Activated CD4-positive, alpha-beta T cell treated with anti-CD3 and anti-CD28 coated beads for 24 hours (primary cell): ENCODE data around the gene CDC34.

Experiments used
- DNase-seq, 2 donors: peaks; one replicate each; pipeline ENCODE4 v3.0.0-alpha.2; 2020; ENCODE audit warnings: low read depth in 2 of 2

Gene CDC34

GRCh38 chr19:522726-523125 is 8.8 kb upstream of the CDC34 start:
- no peak for DNase-seq

GRCh38 chr19:524062-524674 is 7.4 kb upstream of the CDC34 start:
- no peak for DNase-seq

DNA sequence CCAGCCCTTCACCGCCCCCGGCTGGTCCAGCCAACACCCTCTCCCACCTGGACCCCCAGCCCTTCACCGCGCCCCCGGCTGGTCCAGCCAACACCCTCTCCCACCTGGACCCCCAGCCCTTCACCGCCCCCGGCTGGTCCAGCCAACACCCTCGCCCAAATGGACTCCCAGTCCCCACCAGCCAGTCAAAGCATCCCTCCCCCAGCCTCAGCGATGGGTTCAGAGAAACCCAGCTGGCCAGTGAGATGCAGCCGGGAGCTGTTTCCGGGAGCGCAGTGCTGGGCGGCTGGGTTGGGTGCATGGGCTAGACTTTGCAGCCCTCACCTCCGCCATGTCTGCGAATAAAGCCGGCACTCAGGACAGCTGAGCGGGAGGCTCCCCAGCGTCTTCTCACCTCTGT is 6.5 kb upstream of the CDC34 start:
- no peak for DNase-seq

GRCh38 chr19:525857-526419 is 5.6 kb upstream of the CDC34 start:
- no peak for DNase-seq

DNA sequence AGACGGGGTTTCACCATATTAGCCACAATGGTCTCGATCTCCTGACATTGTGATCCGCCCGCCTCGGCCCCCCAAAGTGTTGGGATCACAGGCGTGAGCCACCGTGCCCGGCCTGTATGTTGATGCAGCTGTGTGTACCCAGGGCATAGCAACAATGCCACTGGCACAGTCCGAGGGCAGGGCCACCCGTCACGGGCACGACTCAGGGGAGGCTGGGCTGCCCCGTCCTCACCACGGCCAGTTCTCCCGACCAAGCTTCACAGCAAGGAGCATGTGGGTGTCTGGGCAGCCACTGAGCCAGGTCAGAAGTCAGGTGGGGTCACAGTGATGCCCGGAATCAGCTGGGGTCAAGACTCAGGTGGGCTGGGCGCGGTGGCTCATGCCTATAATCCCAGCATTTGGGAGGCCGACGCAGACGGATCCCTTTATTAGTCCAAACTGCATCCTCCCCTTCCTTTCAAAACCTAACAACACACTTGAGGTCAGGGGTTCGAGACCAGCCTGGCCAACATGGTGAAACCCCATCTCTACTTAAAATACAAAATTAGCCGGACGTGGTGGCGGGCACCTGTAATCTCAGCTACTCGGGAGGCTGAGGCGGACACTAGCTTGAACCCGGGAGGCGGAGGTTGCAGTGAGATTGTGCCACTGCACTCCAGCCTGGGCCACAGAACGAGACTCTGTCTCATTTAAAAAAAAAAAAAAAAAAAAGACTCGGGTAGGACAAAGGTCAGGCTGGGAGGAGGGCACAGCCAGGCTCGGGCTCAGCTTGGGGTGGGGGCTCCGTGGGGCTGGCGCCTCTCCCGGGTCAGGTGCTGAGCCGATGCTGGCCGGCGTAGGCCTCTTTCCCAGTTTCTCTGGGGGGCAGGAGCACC is 1.2 kb upstream of the CDC34 start:
- no peak for DNase-seq

DNA sequence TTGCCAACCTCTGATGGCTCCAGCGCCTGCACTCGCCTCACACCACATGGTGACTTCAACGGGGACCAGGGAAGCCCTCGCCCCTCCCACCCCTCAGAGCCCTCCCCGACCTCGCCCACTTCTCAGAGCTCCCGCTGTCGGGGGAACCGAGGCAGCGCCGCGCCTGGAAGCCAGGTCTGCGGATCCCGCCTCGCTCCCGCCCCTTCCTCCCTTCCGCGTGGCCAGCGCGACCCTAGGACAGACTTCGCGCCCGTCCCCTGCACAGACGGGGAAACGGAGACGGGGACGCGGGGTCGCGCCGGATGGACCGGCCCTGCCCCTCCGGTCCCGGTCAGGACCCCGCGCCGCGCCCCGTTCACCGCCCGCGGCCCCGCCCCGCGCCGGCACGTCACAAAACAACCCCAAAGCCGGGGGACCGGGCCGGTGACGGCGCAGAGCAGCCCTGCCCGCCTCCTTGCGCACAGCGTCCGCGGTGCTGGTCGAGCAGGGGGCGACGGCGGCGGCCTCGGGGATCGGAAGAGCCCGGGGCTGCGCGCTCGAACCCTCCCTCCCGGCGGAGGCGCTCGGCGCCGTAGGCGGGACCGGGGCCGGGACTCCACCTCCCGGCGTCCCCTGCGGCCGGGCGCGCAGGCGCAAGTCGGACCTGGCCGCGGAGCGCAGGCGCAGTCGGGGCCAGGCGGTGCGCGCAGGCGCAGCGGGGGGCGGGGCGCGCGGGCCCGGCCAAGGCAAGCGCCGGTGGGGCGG is 379 bp upstream of the CDC34 start:
- DNase-seq = peak; percentile 74 to 75

DNA sequence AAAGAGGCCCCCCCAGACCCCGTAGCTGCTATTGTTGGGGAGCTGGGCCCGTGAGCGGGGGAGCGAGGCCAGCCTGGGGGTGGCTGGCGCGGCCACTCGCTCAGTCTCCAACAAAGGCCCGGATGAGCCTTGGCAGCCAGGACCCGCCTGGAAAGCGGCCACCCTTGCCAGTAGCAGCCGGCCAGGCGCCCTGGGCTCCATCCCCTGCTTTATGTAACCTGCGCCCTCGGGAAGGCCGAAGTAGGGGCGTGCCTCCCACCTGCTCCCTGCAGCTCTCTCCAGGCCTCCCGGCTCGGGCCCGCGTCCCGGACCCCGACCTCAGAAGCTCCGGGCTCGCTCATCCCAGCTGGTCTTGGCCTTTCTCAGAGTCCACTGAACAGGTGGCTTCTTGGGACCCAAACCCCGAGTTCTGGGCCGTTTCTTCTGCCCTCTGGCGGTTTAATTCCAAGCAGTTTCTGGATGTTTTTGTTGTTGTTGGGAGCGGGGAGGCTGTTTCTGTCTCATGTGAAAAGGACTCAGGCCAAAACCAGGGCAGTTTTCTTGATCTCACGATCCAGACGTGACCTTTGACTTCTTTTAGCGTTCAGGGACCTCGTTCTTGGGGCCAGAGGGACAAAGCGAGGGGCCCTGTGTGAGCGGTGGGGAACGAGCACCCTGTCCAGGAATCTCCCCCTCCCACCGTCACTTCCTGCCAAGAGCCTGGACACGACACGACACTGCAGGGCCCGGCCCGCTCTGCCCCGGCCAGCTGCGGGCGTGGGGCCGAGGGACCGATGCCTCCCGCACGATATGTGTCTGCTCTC is 1.2 kb downstream of the CDC34 start:
- DNase-seq = peak in 1 of 2 donors; percentile 24

- DNase-seq = no peak
These were observed 2.0 kb downstream of the CDC34 start for GRCh38 chr19:533364-534058.

- no peak for DNase-seq
These were observed 2.5 kb downstream of the CDC34 start for GRCh38 chr19:534088-534487.

GRCh38 chr19:535017-535835 is 3.7 kb downstream of the CDC34 start:
- no peak for DNase-seq

GRCh38 chr19:536031-536880 is 4.7 kb downstream of the CDC34 start:
- no peak for DNase-seq

DNA sequence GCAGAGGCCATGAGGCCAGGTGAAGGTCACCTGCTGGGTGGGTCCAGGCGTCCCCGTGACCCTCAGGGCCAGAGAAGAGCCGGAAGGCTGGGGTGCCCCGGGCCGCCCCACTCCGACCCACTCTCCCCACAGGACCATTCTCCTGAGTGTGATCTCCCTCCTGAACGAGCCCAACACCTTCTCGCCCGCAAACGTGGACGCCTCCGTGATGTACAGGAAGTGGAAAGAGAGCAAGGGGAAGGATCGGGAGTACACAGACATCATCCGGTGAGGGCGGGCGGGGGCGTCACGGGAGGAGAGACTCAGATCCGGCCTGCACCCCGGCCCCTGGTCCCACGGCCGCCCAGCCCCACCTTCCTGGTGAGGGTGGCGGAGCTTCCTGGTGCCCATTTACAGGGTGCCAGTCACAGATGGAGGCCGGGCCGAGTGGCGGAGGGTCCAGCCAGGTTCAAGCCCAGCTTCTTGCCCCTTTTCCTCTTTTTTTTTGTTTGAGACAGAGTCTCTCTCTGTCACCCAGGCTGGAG is 5.4 kb downstream of the CDC34 start:
- DNase-seq = no peak

DNA sequence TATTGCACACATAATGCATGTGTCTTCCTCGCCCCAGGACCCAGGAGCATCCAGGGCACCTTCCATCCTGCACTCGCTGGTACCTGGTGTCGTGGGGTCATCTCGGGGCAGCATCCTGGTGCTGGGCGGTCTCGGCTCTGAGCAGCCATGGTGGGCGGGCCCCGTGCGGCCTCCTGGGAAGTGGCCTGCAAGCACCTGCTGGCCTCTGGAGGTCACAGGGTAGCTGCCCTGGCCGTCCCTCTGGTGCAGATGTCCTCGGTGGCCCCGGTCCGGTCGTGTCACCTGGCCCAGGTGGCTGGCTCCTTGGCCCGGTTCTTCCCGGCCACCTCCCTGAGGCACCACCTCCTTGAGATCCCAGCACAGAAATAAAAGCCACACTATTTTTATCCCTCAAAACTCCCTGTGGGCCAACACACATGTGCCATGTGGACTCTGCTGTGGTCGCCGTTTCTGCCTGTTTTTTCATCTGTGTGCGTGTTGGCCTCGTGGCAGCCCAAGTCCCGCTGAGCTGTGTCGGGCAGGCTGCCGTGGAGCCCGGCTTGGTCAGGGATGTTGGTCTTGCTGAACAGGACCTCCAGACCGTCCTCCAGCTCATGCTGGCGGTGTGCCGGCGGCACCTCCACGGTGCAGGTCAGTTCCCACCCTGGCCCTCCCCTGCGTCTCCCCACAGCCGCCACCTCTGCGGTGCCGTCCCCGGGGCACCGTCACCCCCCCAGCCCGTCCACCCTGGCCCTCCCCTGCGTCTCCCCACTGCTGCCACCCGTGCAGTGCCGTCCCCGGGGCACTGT is 7.3 kb downstream of the CDC34 start:
- no peak for DNase-seq

DNA sequence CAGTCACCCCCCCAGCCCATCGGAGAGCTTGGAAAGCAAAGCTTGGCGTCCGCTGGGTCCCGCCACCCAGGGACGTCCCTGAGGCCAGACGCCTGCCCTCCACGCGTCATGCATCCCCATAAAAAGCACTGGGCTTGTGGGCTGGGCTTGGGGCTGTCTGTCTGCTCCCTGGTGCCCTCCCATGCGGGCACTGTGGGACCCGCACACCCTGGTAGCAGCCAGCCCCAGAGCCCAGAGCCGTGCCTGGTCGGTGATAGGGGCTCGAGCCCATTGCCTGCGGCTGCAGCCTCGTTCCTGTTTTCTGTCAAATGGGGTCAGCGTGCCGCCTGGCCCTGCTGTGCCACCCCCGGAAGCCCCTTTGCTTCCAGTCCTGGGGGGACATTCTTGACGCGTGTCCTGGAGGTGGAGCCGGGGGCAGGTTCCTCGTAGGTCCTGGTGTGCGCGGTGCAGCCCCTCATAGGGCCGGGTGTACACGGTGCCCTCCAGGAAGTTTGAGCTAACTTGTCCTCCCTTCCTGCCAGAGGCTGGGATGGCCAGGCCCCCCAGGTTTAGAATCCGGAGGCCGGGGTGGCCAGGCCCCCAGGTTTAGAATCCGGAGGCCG is 8.0 kb downstream of the CDC34 start:
- no peak for DNase-seq

GRCh38 chr19:540867-541637 is 9.5 kb downstream of the CDC34 start:
- DNase-seq = no peak

- no peak for DNase-seq
These were observed 10.1 kb downstream of the CDC34 start for GRCh38 chr19:541699-542098.
